ENCODE measurements around the gene BTNL2. TPM values are rescaled to one million over a fixed set of nuclear protein-coding genes. Genes with fewer than 3 reads are reported as not detected.
A peak's percentile ranks its signal among the peaks of the same experiment; 100 is the strongest.

BTNL2 gene
- total RNA-seq, 1 experiment from 2014 or later, result not detected

DNA sequence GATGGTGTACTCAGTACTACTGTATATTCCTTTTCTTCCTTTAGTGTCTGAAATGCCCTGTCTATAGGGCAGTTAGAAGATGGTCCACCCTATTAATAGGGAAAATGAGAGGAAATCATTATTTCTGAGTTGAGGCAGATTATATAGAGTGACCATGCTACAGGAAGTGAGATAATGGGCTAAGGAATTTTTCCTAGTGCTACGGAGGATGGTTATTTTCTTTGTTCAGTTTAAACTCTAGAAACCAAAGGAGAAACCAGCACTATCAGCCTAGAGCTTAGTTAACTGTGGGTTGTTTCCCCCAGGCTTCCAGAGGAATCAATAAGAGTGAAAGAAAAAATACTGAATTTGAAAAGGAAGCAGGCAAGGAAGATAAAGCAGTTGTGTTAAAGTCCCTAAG is 35.8 kb downstream of the BTNL2 start:
- H3K4me1 ChIP-seq (ENCODE audit: insufficient read depth, low read length), result peaks cover 36% of the 10 kb centered on the region
- no peaks in the 10 kb centered on the region for H3K9me3 ChIP-seq (ENCODE audit: low read length)
- no peaks in the 10 kb centered on the region for H4K20me1 ChIP-seq (ENCODE audit: low read length)
- H3K4me3 ChIP-seq (ENCODE audit: low read length), result no peak overlapping the region
- H3K79me2 ChIP-seq (ENCODE audit: low read length), result no peaks in the 10 kb centered on the region
- intact Hi-C loops (cut with micrococcal nuclease), result no loop called here
- H3K36me3 ChIP-seq (ENCODE audit: low read depth, low read length), result no peaks in the 10 kb centered on the region
- peak overlapping the region; percentile 93 for H3K27ac ChIP-seq (ENCODE audit: low read length)
- H3K9me2 ChIP-seq (replicated peaks; ENCODE audit: low read length), result no peaks in the 10 kb centered on the region
- ATAC-seq (no peak), DNase-seq (peak; percentile 8)
- no TSS peak for BruUV-seq (replicated peaks)
- 0 out of 2 replicates have a peak overlapping the region, but pooled peaks have one; percentile 13 for H2AFZ ChIP-seq (ENCODE audit: low read length)
- TF ChIP-seq EZH2phosphoT487 (IDR thresholded peaks at IDR 0.05; ENCODE audit: borderline replicate concordance, low read length) (no peak), EZH2 (IDR thresholded peaks at IDR 0.05; ENCODE audit: low read length, unreplicated experiment) (no peak)
- TF ChIP-seq, protein P1, sequence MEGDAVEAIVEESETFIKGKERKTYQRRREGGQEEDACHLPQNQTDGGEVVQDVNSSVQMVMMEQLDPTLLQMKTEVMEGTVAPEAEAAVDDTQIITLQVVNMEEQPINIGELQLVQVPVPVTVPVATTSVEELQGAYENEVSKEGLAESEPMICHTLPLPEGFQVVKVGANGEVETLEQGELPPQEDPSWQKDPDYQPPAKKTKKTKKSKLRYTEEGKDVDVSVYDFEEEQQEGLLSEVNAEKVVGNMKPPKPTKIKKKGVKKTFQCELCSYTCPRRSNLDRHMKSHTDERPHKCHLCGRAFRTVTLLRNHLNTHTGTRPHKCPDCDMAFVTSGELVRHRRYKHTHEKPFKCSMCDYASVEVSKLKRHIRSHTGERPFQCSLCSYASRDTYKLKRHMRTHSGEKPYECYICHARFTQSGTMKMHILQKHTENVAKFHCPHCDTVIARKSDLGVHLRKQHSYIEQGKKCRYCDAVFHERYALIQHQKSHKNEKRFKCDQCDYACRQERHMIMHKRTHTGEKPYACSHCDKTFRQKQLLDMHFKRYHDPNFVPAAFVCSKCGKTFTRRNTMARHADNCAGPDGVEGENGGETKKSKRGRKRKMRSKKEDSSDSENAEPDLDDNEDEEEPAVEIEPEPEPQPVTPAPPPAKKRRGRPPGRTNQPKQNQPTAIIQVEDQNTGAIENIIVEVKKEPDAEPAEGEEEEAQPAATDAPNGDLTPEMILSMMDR (conservative IDR thresholded peaks at IDR 0.05; ENCODE audit: low read depth, low read length), result no peak
- no peaks in the 10 kb centered on the region for H3F3A ChIP-seq (ENCODE audit: low read length, unreplicated experiment)
- CTCF ChIA-PET, result no interaction called here
- POLR2A ChIA-PET (ENCODE audit: unreplicated experiment), result no interaction called here
- peak overlapping the region; percentile 58 for H3K4me2 ChIP-seq (ENCODE audit: low read length)
- no peaks in the 10 kb centered on the region for H3K27me3 ChIP-seq (ENCODE audit: low read length)
- peak overlapping the region; percentile 37; the same call in 1 of the 2 replicates for H3K9ac ChIP-seq (ENCODE audit: low read length)

DNA sequence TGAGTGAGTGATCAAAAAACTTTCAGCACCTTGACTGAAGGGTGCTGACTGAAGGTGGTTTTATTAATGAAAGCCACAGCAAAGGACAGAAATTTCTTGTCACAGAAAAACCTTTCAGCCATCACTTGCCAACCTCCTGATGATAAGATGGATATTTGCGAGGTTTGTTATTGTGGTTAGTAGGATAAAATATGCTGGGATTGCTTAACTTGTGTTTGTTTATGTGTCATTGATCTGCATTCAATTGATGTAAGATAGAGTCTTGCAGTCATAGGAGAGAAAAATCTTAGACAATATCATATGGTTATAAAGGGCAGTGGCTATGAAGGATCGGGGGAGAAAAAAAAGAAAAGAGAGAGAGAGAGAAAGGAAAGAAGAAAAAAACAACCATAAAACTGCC is 36.5 kb downstream of the BTNL2 start:
- DNase-seq (peak; percentile 78), ATAC-seq (no peak)
- no peaks in the 10 kb centered on the region for H3F3A ChIP-seq (ENCODE audit: low read length, unreplicated experiment)
- peak overlapping the region; percentile 58 for H3K4me2 ChIP-seq (ENCODE audit: low read length)
- ChIA-PET CTCF (no interaction called here), POLR2A (ENCODE audit: unreplicated experiment) (no interaction called here)
- no peaks in the 10 kb centered on the region for H4K20me1 ChIP-seq (ENCODE audit: low read length)
- no peak overlapping the region; the same call in 1 of the 2 replicates for H2AFZ ChIP-seq (ENCODE audit: low read length)
- no TSS peak for BruUV-seq (replicated peaks)
- H3K9me2 ChIP-seq (replicated peaks; ENCODE audit: low read length), result no peaks in the 10 kb centered on the region
- no peak overlapping the region for H3K4me3 ChIP-seq (ENCODE audit: low read length)
- no peaks in the 10 kb centered on the region for H3K9me3 ChIP-seq (ENCODE audit: low read length)
- H3K9ac ChIP-seq (ENCODE audit: low read length), result peak overlapping the region; percentile 37; the same call in 1 of the 2 replicates
- H3K27me3 ChIP-seq (ENCODE audit: low read length), result no peaks in the 10 kb centered on the region
- H3K27ac ChIP-seq (ENCODE audit: low read length), result peak overlapping the region; percentile 93
- TF ChIP-seq, protein P1 (conservative IDR thresholded peaks at IDR 0.05; ENCODE audit: low read depth, low read length), result no peak
- TF ChIP-seq EZH2phosphoT487 (IDR thresholded peaks at IDR 0.05; ENCODE audit: borderline replicate concordance, low read length) (no peak), EZH2 (IDR thresholded peaks at IDR 0.05; ENCODE audit: low read length, unreplicated experiment) (no peak)
- no peaks in the 10 kb centered on the region for H3K79me2 ChIP-seq (ENCODE audit: low read length)
- H3K4me1 ChIP-seq (ENCODE audit: insufficient read depth, low read length), result peaks cover 36% of the 10 kb centered on the region
- no peaks in the 10 kb centered on the region for H3K36me3 ChIP-seq (ENCODE audit: low read depth, low read length)
- intact Hi-C loops (cut with micrococcal nuclease), result no loop called here

DNA sequence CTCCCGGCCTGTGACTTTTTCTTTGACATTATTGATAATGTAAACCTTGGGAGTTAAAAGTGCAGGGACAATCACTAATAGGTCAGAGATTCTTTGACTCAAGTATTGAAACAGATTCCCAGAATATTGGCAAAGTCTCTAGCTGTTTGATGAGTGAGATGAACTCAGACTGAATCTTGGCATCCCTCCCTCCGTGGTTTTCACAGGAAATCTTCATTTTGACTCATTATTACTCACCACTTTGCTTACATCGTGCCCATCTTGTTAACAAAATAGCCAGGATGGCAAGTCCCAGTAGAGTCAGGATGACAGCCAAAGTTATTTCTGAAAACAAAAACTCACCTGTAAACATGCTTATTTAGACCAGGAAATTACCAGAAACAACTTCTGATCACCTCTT is 37.3 kb downstream of the BTNL2 start:
- H4K20me1 ChIP-seq (ENCODE audit: low read length), result no peaks in the 10 kb centered on the region
- no peak overlapping the region for H2AFZ ChIP-seq (ENCODE audit: low read length)
- DNase-seq (peak; percentile 97), ATAC-seq (peak; percentile 84)
- intact Hi-C loops (cut with micrococcal nuclease), result loop anchor here (2.0 to 5.0 kb wide), 2 partner anchors 43 to 71 kb away; no protein-coding TSS in a partner anchor
- H3F3A ChIP-seq (ENCODE audit: low read length, unreplicated experiment), result no peaks in the 10 kb centered on the region
- POLR2A ChIA-PET (ENCODE audit: unreplicated experiment), result interaction anchor here (0.7 kb wide), 1 partner anchor 463 kb away, joined by 6 read pairs; no protein-coding TSS in a partner anchor
- no TSS peak for BruUV-seq (replicated peaks)
- peak overlapping the region; percentile 70 for H3K9ac ChIP-seq (ENCODE audit: low read length)
- no peaks in the 10 kb centered on the region for H3K79me2 ChIP-seq (ENCODE audit: low read length)
- CTCF ChIA-PET, result interaction anchor here (0.6 kb wide), 1 partner anchor 69 kb away, joined by 3 read pairs; no protein-coding TSS in a partner anchor
- H3K4me1 ChIP-seq (ENCODE audit: insufficient read depth, low read length), result peaks cover 36% of the 10 kb centered on the region
- peak overlapping the region; percentile 93 for H3K27ac ChIP-seq (ENCODE audit: low read length)
- H3K27me3 ChIP-seq (ENCODE audit: low read length), result no peaks in the 10 kb centered on the region
- no peaks in the 10 kb centered on the region for H3K36me3 ChIP-seq (ENCODE audit: low read depth, low read length)
- no peak overlapping the region for H3K4me3 ChIP-seq (ENCODE audit: low read length)
- no peaks in the 10 kb centered on the region for H3K9me2 ChIP-seq (replicated peaks; ENCODE audit: low read length)
- no peaks in the 10 kb centered on the region for H3K9me3 ChIP-seq (ENCODE audit: low read length)
- peak overlapping the region; percentile 67 for H3K4me2 ChIP-seq (ENCODE audit: low read length)
- TF ChIP-seq, protein P1 (conservative IDR thresholded peaks at IDR 0.05; ENCODE audit: low read depth, low read length), result no peak
- no peak for TF ChIP-seq EZH2 (IDR thresholded peaks at IDR 0.05; ENCODE audit: low read length, unreplicated experiment)
- TF ChIP-seq EZH2phosphoT487 (IDR thresholded peaks at IDR 0.05; ENCODE audit: borderline replicate concordance, low read length), result no peak

Measured in PC-3 (cell line).